Hematopoietic multipotent progenitor cell treated with erythropoietin and hydrocortisone succinate and interleukin-3 and kit ligand, for 4 days (in vitro differentiated cells): ENCODE measurements around the gene MACROD2.
"Not testable (repeated sequence)": the region's sequence is repeated elsewhere in the genome, so short reads cannot be mapped to it uniquely, and the experiment has no call there.

Experiments used
- DNase-seq: peaks from one replicate; pipeline ENCODE4 v3.0.0-alpha.2; 2015

Gene MACROD2

GRCh38 chr20:14197097-14197496, 201.8 kb downstream of the MACROD2 start:
- no peak for DNase-seq

- no peak for DNase-seq
These were observed 203.1 kb downstream of the MACROD2 start for GRCh38 chr20:14198416-14198815.

GRCh38 chr20:14199111-14199510, 203.8 kb downstream of the MACROD2 start:
- DNase-seq: no peak

GRCh38 chr20:14203657-14204056, 208.3 kb downstream of the MACROD2 start:
- DNase-seq: no peak

GRCh38 chr20:14207591-14207990, 212.3 kb downstream of the MACROD2 start:
- DNase-seq: no peak

- DNase-seq: no peak
These were observed 213.6 kb downstream of the MACROD2 start for GRCh38 chr20:14208956-14209355.

GRCh38 chr20:14210146-14210545, 214.8 kb downstream of the MACROD2 start:
- no peak for DNase-seq

- DNase-seq: no peak
These were observed 218.7 kb downstream of the MACROD2 start for GRCh38 chr20:14214046-14214445.

- not testable (repeated sequence) for DNase-seq
These were observed 220.6 kb downstream of the MACROD2 start for GRCh38 chr20:14215880-14216279.

- DNase-seq: no peak
These were observed 224.6 kb downstream of the MACROD2 start for GRCh38 chr20:14219801-14220461.

- no peak for DNase-seq
These were observed 225.7 kb downstream of the MACROD2 start for GRCh38 chr20:14220986-14221385.

- no peak for DNase-seq
These were observed 228.5 kb downstream of the MACROD2 start for GRCh38 chr20:14223806-14224205.

GRCh38 chr20:14226051-14227049, 231.0 kb downstream of the MACROD2 start:
- not testable (repeated sequence) for DNase-seq

GRCh38 chr20:14232650-14233049, 237.3 kb downstream of the MACROD2 start:
- DNase-seq: no peak

- DNase-seq: no peak
These were observed 239.5 kb downstream of the MACROD2 start for GRCh38 chr20:14234666-14235295.

GRCh38 chr20:14235355-14235754, 240.0 kb downstream of the MACROD2 start:
- DNase-seq: no peak

GRCh38 chr20:14245368-14245970, 250.2 kb downstream of the MACROD2 start:
- no peak for DNase-seq

- no peak for DNase-seq
These were observed 264.4 kb downstream of the MACROD2 start for GRCh38 chr20:14259689-14260088.

GRCh38 chr20:14260367-14260766, 265.1 kb downstream of the MACROD2 start:
- no peak for DNase-seq

GRCh38 chr20:14264869-14265268, 269.6 kb downstream of the MACROD2 start:
- DNase-seq: peak; percentile 0

- DNase-seq: no peak
These were observed 270.9 kb downstream of the MACROD2 start for GRCh38 chr20:14266246-14266645.

GRCh38 chr20:14270751-14271150, 275.4 kb downstream of the MACROD2 start:
- not testable (repeated sequence) for DNase-seq

- no peak for DNase-seq
These were observed 286.8 kb downstream of the MACROD2 start for GRCh38 chr20:14282140-14282539.
